ENCODE results near the gene DPH1. TPM values are rescaled to one million over a fixed set of nuclear protein-coding genes. Genes with fewer than 3 reads are reported as not detected.
A peak's percentile ranks its signal among the peaks of the same experiment; 100 is the strongest.

The DPH1 gene
- total RNA-seq, 2 donors from 2014 or later: 31.1 to 48.3 TPM

GRCh38 chr17:2049333-2050299 is 19.7 kb downstream of the DPH1 start:
- DNase-seq: peak; percentile 95
- H3K4me3 ChIP-seq (ENCODE audit: low read length): peak overlapping the region; percentile 85
- 3 to 7% methylated on average over 21 to 104 of the region's 104 CpGs for WGBS, 2 experiments (ENCODE audit: insufficient coverage in 1 of 2, insufficient read length in 1 of 2)
- TF ChIP-seq CTCF (conservative IDR thresholded peaks at IDR 0.05): no peak
- H3K9ac ChIP-seq (ENCODE audit: extremely low read depth, low read length, poor library complexity, severe bottlenecking): peak overlapping the region; percentile 78
- H3K27me3 ChIP-seq (ENCODE audit: control insufficient read depth, insufficient read depth, low read length, poor library complexity, severe bottlenecking): peaks cover 40% of the 10 kb centered on the region
- H3K4me1 Mint-ChIP-seq: peaks cover 15% of the 10 kb centered on the region
- peaks cover 72% of the 10 kb centered on the region for H3K27me3 Mint-ChIP-seq (ENCODE audit: insufficient read depth)
- H3K9me3 ChIP-seq (ENCODE audit: control insufficient read depth, low read length): no peaks in the 10 kb centered on the region
- H3K27ac ChIP-seq (ENCODE audit: low read depth, low read length): peak overlapping the region; percentile 35
- peak overlapping the region; percentile 63 for H3K4me3 Mint-ChIP-seq
- peaks cover 1% of the 10 kb centered on the region for H3K9me3 Mint-ChIP-seq
- peaks cover 1% of the 10 kb centered on the region for H3K36me3 Mint-ChIP-seq (ENCODE audit: low read depth)
- peaks cover 2% of the 10 kb centered on the region for H3K4me1 ChIP-seq (ENCODE audit: control insufficient read depth, insufficient read depth, low read length)
- peaks cover 9% of the 10 kb centered on the region for H3K36me3 ChIP-seq (ENCODE audit: control insufficient read depth, insufficient read depth, low read length)
- peak overlapping the region; percentile 76 for H3K27ac Mint-ChIP-seq

- whole genome bisulfite sequencing, 2 experiments (ENCODE audit: insufficient coverage in 1 of 2, insufficient read length in 1 of 2): 2 to 4% methylated on average over 22 to 88 of the region's 88 CpGs
- H3K27me3 ChIP-seq (ENCODE audit: control insufficient read depth, insufficient read depth, low read length, poor library complexity, severe bottlenecking): peaks cover 48% of the 10 kb centered on the region
Measured at GRCh38 chr17:2050300-2051060, 20.5 kb downstream of the DPH1 start.

More at GRCh38 chr17:2050300-2051060, 20.5 kb downstream of the DPH1 start:
- H3K9me3 Mint-ChIP-seq: peaks cover 1% of the 10 kb centered on the region
- peaks cover 69% of the 10 kb centered on the region for H3K27me3 Mint-ChIP-seq (ENCODE audit: insufficient read depth)
- TF ChIP-seq CTCF (conservative IDR thresholded peaks at IDR 0.05): peak; percentile 40
- peaks cover 12% of the 10 kb centered on the region for H3K4me1 Mint-ChIP-seq
- no peak overlapping the region for H3K9ac ChIP-seq (ENCODE audit: extremely low read depth, low read length, poor library complexity, severe bottlenecking)
- DNase-seq: peak; percentile 92
- no peak overlapping the region for H3K27ac ChIP-seq (ENCODE audit: low read depth, low read length)
- peaks cover 4% of the 10 kb centered on the region for H3K36me3 ChIP-seq (ENCODE audit: control insufficient read depth, insufficient read depth, low read length)
- no peaks in the 10 kb centered on the region for H3K9me3 ChIP-seq (ENCODE audit: control insufficient read depth, low read length)
- no peaks in the 10 kb centered on the region for H3K36me3 Mint-ChIP-seq (ENCODE audit: low read depth)
- peak overlapping the region; percentile 25 for H3K4me3 Mint-ChIP-seq
- H3K27ac Mint-ChIP-seq: no peak overlapping the region
- peaks cover 2% of the 10 kb centered on the region for H3K4me1 ChIP-seq (ENCODE audit: control insufficient read depth, insufficient read depth, low read length)
- H3K4me3 ChIP-seq (ENCODE audit: low read length): peak overlapping the region; percentile 29

Measured in endodermal cell (in vitro differentiated cells).